Measurements from ENCODE around the gene FAM43B. TPM values are rescaled to one million over a fixed set of nuclear protein-coding genes. Genes with fewer than 3 reads are reported as not detected.

Gene FAM43B
- polyA plus RNA-seq, 3 donors, result 0.79 to 2.1 (median 1.6) TPM

Other genes starting within 250 kb of the FAM43B start
- gene CAMK2N1, start 66.4 kb upstream of the FAM43B start, polyA plus RNA-seq (ENCODE audit: insufficient read length in 3 of 3), result 10 to 100 TPM; 67.5 to 90.2 (median 84.3) TPM
- 10 to 100 TPM; 30.4 to 39.7 (median 34.3) TPM for gene MUL1, start 44.4 kb upstream of the FAM43B start, polyA plus RNA-seq (ENCODE audit: insufficient read length in 3 of 3)
- 1 to 10 TPM; 4.5 to 6.1 (median 5.7) TPM for gene CDA, start 36.5 kb downstream of the FAM43B start, polyA plus RNA-seq (ENCODE audit: insufficient read length in 3 of 3)
- 10 to 100 TPM; 63.7 to 79.6 (median 69.3) TPM for gene PINK1, start 80.9 kb downstream of the FAM43B start, polyA plus RNA-seq (ENCODE audit: insufficient read length in 3 of 3)
- 100 to 1,000 TPM; 213 to 238 (median 218) TPM for gene DDOST, start 108.8 kb downstream of the FAM43B start, polyA plus RNA-seq (ENCODE audit: insufficient read length in 3 of 3)
- gene KIF17, start 165.4 kb downstream of the FAM43B start, polyA plus RNA-seq (ENCODE audit: insufficient read length in 3 of 3), result 1 to 10 TPM; 2.8 to 5.8 (median 3.1) TPM
- 1 to 10 TPM in 2 of 3 donors, under 1 TPM in 1; 0.93 to 1.5 (median 1.4) TPM for gene SH2D5, start 180.1 kb downstream of the FAM43B start, polyA plus RNA-seq (ENCODE audit: insufficient read length in 3 of 3)
- gene HP1BP3, start 234.7 kb downstream of the FAM43B start, polyA plus RNA-seq (ENCODE audit: insufficient read length in 3 of 3), result 100 to 1,000 TPM; 278 to 383 (median 294) TPM

All from renal cortex interstitium (tissue), 3 donors.